KMS-11 (cell line): ENCODE results near the gene HHAT.

Experiments used
- H2AFZ ChIP-seq: fragments of 200-600 bp; sonication (generic); 2 replicates; pipeline ENCODE4 v1.6.1; 2016; ENCODE audit warnings: antibody characterized with exemption, mixed run types, low read depth
- H3K27ac ChIP-seq: fragments of 200-600 bp; sonication (generic); 2 replicates; pipeline ENCODE4 v1.6.1; 2016; ENCODE audit warnings: mild to moderate bottlenecking, mixed run types
- H3K27me3 ChIP-seq: fragments of 200-600 bp; sonication (generic); 2 replicates; pipeline ENCODE4 v1.6.1; 2017; ENCODE audit warnings: mild to moderate bottlenecking, low read depth, mixed run types, moderate library complexity; ENCODE audit not compliant: insufficient read depth
- H3K36me3 ChIP-seq: fragments of 200-600 bp; sonication (generic); 2 replicates; pipeline ENCODE4 v1.6.1; 2017; ENCODE audit warnings: mild to moderate bottlenecking, mixed run types; ENCODE audit not compliant: insufficient read depth
- H3K4me1 ChIP-seq: fragments of 200-600 bp; sonication (generic); 2 replicates; pipeline ENCODE4 v1.6.1; 2016; ENCODE audit warnings: mild to moderate bottlenecking, low read depth, mixed run types; ENCODE audit not compliant: poor library complexity, severe bottlenecking
- H3K4me2 ChIP-seq: fragments of 200-600 bp; sonication (generic); 2 replicates; pipeline ENCODE4 v1.7.0; 2016; ENCODE audit warnings: mild to moderate bottlenecking, mixed run types
- H3K4me3 ChIP-seq: fragments of 200-600 bp; sonication (generic); IDR thresholded peaks from 2 replicates; pipeline ENCODE4 v1.6.1; 2017; ENCODE audit warnings: low read depth, low read length, mixed read lengths; ENCODE audit not compliant: insufficient read depth
- H3K79me2 ChIP-seq: fragments of 200-600 bp; sonication (generic); 2 replicates; pipeline ENCODE4 v1.6.1; 2016; ENCODE audit warnings: low read depth, mixed run types; ENCODE audit not compliant: insufficient read depth
- H3K9ac ChIP-seq: fragments of 200-600 bp; sonication (generic); 2 replicates; pipeline ENCODE4 v1.6.1; 2016; ENCODE audit warnings: mild to moderate bottlenecking, mixed run types
- H4K20me1 ChIP-seq: fragments of 200-600 bp; sonication (generic); 2 replicates; pipeline ENCODE4 v1.6.1; 2016; ENCODE audit warnings: mild to moderate bottlenecking, mixed run types; ENCODE audit not compliant: insufficient read depth
- TF ChIP-seq, protein P1 (sequence below): fragments of 200-600 bp; sonication (generic); conservative IDR thresholded peaks from 2 replicates; pipeline ENCODE4 v1.6.1; 2017; ENCODE audit warnings: low read depth, mild to moderate bottlenecking, antibody characterized with exemption, low read length, moderate library complexity, mixed read lengths

HHAT gene

DNA sequence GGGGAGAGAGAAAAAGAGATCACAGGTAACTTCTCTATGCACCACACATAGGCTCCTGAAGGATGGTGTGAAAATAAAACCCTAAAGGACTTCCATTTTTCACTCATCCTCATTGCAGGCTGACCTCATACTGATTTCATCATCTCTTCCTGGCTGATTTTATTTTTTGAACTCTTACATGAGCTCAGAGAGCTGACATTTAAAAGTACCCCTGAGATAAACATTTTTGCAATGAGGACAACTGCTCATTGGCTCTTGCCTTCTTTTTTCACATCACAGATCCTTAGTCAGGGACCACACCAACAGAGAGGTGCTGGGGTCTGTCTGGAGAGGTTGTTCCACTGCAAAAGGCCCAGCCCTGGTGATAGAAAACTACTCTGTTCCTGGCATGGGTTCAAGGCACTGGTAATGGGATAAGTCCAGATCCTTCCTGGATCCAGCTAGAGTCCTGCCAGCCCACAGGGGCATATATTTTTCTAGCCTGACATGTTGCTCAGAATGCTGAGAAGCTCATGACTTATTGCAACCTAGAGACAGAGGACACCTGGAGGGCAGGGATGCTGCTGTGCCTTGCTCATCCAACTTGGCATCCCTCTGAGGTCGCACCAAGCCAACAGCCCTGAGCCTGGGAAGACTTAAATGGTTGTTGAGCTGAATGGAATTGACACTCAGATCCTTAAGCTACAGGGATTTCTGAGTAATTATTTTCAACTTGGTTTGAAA lies 360.0 kb downstream of the HHAT start:
- Histone ChIP-seq H3K36me3 (no peaks in the 10 kb centered on the region), H4K20me1 (no peaks in the 10 kb centered on the region), H3K27ac (no peak overlapping the region), H3K79me2 (no peaks in the 10 kb centered on the region), H3K4me3 (no peak overlapping the region), H3K9ac (no peak overlapping the region), H3K4me1 (peaks cover 40% of the 10 kb centered on the region), H2AFZ (no peak overlapping the region), H3K4me2 (no peak overlapping the region; the same call in 1 of the 2 replicates), H3K27me3 (no peaks in the 10 kb centered on the region)
- TF ChIP-seq, protein P1, sequence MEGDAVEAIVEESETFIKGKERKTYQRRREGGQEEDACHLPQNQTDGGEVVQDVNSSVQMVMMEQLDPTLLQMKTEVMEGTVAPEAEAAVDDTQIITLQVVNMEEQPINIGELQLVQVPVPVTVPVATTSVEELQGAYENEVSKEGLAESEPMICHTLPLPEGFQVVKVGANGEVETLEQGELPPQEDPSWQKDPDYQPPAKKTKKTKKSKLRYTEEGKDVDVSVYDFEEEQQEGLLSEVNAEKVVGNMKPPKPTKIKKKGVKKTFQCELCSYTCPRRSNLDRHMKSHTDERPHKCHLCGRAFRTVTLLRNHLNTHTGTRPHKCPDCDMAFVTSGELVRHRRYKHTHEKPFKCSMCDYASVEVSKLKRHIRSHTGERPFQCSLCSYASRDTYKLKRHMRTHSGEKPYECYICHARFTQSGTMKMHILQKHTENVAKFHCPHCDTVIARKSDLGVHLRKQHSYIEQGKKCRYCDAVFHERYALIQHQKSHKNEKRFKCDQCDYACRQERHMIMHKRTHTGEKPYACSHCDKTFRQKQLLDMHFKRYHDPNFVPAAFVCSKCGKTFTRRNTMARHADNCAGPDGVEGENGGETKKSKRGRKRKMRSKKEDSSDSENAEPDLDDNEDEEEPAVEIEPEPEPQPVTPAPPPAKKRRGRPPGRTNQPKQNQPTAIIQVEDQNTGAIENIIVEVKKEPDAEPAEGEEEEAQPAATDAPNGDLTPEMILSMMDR, result no peak

DNA sequence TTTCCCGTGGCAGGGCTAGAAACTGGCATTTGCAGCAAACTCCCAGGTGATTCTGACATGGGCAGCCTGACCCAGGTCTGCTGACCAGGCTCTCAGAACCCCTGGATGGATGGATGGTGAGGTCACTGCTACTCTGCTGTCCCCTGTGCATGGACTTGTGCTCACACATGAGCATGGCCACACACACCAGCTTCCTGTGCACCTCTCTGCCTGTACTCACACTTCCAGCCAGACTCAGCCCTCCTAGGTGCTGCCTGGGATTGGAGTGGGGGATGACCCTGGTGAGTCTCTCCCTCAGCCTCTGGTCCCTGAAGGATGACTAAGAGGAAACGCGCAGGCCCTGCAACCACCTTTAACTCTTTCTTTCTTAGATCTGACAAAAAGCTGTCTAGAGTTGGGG lies 361.1 kb downstream of the HHAT start:
- Histone ChIP-seq H3K27me3 (no peaks in the 10 kb centered on the region), H3K4me3 (no peak overlapping the region), H2AFZ (no peak overlapping the region), H3K4me2 (no peak overlapping the region), H3K27ac (no peak overlapping the region), H3K9ac (no peak overlapping the region), H3K4me1 (peaks cover 30% of the 10 kb centered on the region), H4K20me1 (no peaks in the 10 kb centered on the region), H3K79me2 (no peaks in the 10 kb centered on the region), H3K36me3 (no peaks in the 10 kb centered on the region)
- TF ChIP-seq, protein P1, result no peak

DNA sequence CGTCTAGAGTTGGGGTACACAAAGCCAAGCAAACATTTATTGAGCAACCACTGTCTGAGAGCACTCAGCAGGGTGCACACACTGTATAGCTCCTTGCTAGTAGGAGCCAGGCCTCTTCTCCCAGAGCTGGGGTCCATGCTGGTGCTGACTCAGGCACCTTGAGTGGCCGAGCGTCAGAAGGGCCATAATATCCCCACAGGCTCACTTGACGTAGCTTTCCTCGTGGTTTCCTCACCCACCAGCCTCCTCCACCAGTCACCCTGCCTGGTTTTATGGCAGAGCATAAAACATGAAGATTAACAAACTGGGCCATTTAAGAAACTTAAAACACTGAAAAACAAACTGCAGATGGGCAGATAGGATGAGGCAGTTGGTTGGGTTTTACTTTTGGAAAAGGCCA lies 361.5 kb downstream of the HHAT start:
- H3K79me2 ChIP-seq, result no peaks in the 10 kb centered on the region
- no peaks in the 10 kb centered on the region for H4K20me1 ChIP-seq
- no peak overlapping the region for H3K9ac ChIP-seq
- H3K4me2 ChIP-seq, result no peak overlapping the region
- no peaks in the 10 kb centered on the region for H3K36me3 ChIP-seq
- H3K4me3 ChIP-seq, result no peak overlapping the region
- TF ChIP-seq, protein P1, result no peak
- no peak overlapping the region for H2AFZ ChIP-seq
- H3K27ac ChIP-seq, result no peak overlapping the region
- H3K27me3 ChIP-seq, result no peaks in the 10 kb centered on the region
- peaks cover 30% of the 10 kb centered on the region for H3K4me1 ChIP-seq

DNA sequence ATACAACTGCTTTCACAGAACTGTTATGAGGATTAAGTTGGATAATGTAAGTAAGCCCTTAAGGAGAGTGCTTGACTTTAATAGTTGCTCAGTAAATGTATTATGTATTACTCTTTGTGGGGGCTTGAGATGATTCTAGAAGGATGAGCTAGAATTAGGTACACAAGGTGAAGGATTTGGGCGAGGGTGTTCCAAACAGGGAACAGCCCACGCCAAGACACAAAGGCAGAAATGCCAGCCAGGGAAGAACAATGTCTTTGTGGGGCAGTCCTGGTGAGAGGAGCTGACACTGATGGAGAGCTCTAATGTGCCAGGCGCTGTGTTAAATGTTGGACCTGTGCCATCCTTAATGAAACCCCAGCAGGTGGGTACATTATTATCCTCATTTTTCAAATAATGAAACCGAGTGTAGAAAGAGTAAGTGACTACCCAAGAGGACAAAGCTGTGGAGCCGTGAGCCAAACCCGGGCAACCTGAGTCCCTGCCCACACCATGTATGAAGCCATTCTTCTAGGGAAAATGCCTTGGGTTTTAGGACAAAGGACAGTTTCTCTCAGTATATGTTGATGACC lies 362.4 kb downstream of the HHAT start:
- no peaks in the 10 kb centered on the region for H4K20me1 ChIP-seq
- H3K27ac ChIP-seq, result no peak overlapping the region
- H2AFZ ChIP-seq, result no peak overlapping the region
- no peaks in the 10 kb centered on the region for H3K36me3 ChIP-seq
- TF ChIP-seq, protein P1, result no peak
- no peak overlapping the region for H3K4me3 ChIP-seq
- peaks cover 30% of the 10 kb centered on the region for H3K4me1 ChIP-seq
- no peak overlapping the region for H3K9ac ChIP-seq
- H3K4me2 ChIP-seq, result no peak overlapping the region
- no peaks in the 10 kb centered on the region for H3K79me2 ChIP-seq
- no peaks in the 10 kb centered on the region for H3K27me3 ChIP-seq
